Upper lobe of left lung (tissue), 6 donors: ENCODE data around the gene PPP2R2D. TPM values are rescaled to one million over a fixed set of nuclear protein-coding genes. Genes with fewer than 3 reads are reported as not detected.

Source experiments
- ATAC-seq, 2 donors: fragments of 200-7000 bp; cut with Tn5 transposase; one replicate each; pipeline ENCODE4 v1.9.1; 2022; ENCODE audit warnings: mild to moderate bottlenecking in 2 of 2, moderate library complexity in 2 of 2; ENCODE audit not compliant: low FRiP score in 2 of 2
- DNase-seq, 2 donors: peaks; one replicate each; pipeline ENCODE4 v3.0.0-alpha.2; 2019 to 2020
- H3K27ac ChIP-seq, 4 donors: fragments of 200-600 bp; sonication (generic); one replicate each; pipeline ENCODE4 v1.5.1; 2016 to 2019
- H3K27me3 ChIP-seq, 4 donors: fragments of 200-600 bp; sonication (generic); one replicate each; pipeline ENCODE4 v1.5.1; 2017 to 2019
- H3K36me3 ChIP-seq, 4 donors: fragments of 200-600 bp; sonication (generic); one replicate each; pipeline ENCODE4 v1.5.1; 2016 to 2019
- H3K4me1 ChIP-seq, 4 donors: fragments of 200-600 bp; sonication (generic); one replicate each; pipeline ENCODE4 v1.5.1; 2018 to 2019
- H3K4me3 ChIP-seq, 4 donors: fragments of 200-600 bp; sonication (generic); one replicate each; pipeline ENCODE4 v1.5.1; 2017 to 2019; ENCODE audit warnings: mild to moderate bottlenecking in 2 of 4, moderate library complexity in 1 of 4
- H3K9me3 ChIP-seq, 4 donors: fragments of 200-600 bp; sonication (generic); one replicate each; pipeline ENCODE4 v1.5.1; 2018 to 2019
- EP300 ChIP-seq, 4 donors: sonication (generic); formaldehyde crosslinking; IDR thresholded peaks; one replicate each; pipeline ENCODE4 v1.5.1; 2017; ENCODE audit warnings: antibody characterized with exemption in 4 of 4, control low read depth in 2 of 4
- POLR2A ChIP-seq, 4 donors: fragments of 450-650 bp; IDR thresholded peaks; one replicate each; pipeline ENCODE4 v1.5.1; 2016 to 2017; ENCODE audit warnings: antibody characterized with exemption in 4 of 4, mild to moderate bottlenecking in 2 of 4
- POLR2AphosphoS5 ChIP-seq, 2 donors: sonication (generic); formaldehyde crosslinking; IDR thresholded peaks; one replicate each; pipeline ENCODE4 v1.5.1; 2017; ENCODE audit warnings: antibody characterized with exemption in 2 of 2
- WGBS, 2 donors: methylation state at CpG; one replicate each; pipeline ENCODE4 v1.1.5; 2017 to 2018; 5-methylcytosine and 5-hydroxymethylcytosine counted together
- total RNA-seq, 6 donors: library from RNA; depleted of rRNA in 4 of 6; stranded (reverse); fragments of >200 nt in 4 of 6; gene quantifications; one replicate each; pipeline versions ENCODE4 v1.1.0 to v1.2.1, GENCODE V29; 2016 to 2021
- TF ChIP-seq, protein P1 (sequence below), 6 experiments: fragments of 450-650 bp in 4 of 6; fragments of 200-600 bp in 2 of 6; sonication (generic) in 2 of 6; IDR thresholded peaks; one replicate each; pipeline ENCODE4 v1.5.1; 2016 to 2019; ENCODE audit warnings: antibody characterized with exemption in 6 of 6
- donor health status: DM: no; HTN: no; CAD: no; lungs with moderate emphysema.
- donor health status: DM: no; HTN: yes; CAD: no; lungs with severe emphysema.

Gene PPP2R2D
- total RNA-seq, 6 donors from 2014 or later = 20.5 to 60.8 (median 28.7) TPM

DNA sequence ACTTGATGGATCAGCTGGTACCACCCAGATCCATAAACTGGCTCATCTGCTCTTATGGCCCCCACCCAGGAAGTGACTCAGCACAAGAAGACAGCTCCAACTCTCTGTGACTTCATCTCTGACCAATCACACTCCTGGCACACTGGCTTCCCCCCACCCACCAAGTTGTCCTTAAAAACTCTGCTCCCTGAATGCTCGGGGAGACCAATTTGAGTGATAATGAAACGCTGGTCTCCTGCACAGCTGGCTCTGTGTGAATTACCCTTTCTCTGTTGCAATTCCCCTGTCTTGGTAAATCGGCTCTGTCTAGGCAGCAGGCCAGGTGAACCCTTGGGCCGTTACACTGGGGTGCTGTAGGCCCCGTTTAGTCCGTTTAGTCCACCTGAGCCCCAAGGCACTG lies 104.3 kb downstream of the PPP2R2D start:
- H3K27ac ChIP-seq = no peak overlapping the region
- H3K9me3 ChIP-seq = no peaks in the 10 kb centered on the region
- no peaks in the 10 kb centered on the region for H3K36me3 ChIP-seq
- 95 to 98% methylated on average over 5 to 6 of the region's 6 CpGs for WGBS, 2 donors
- no peak for TF ChIP-seq POLR2AphosphoS5 (IDR thresholded peaks at IDR 0.05)
- no peak for TF ChIP-seq POLR2A (IDR thresholded peaks at IDR 0.05)
- no peak for TF ChIP-seq EP300 (IDR thresholded peaks at IDR 0.05)
- TF ChIP-seq, protein P1, sequence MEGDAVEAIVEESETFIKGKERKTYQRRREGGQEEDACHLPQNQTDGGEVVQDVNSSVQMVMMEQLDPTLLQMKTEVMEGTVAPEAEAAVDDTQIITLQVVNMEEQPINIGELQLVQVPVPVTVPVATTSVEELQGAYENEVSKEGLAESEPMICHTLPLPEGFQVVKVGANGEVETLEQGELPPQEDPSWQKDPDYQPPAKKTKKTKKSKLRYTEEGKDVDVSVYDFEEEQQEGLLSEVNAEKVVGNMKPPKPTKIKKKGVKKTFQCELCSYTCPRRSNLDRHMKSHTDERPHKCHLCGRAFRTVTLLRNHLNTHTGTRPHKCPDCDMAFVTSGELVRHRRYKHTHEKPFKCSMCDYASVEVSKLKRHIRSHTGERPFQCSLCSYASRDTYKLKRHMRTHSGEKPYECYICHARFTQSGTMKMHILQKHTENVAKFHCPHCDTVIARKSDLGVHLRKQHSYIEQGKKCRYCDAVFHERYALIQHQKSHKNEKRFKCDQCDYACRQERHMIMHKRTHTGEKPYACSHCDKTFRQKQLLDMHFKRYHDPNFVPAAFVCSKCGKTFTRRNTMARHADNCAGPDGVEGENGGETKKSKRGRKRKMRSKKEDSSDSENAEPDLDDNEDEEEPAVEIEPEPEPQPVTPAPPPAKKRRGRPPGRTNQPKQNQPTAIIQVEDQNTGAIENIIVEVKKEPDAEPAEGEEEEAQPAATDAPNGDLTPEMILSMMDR (IDR thresholded peaks at IDR 0.05) = no peak
- no peaks in the 10 kb centered on the region for H3K27me3 ChIP-seq
- ATAC-seq (no peak), DNase-seq (no peak)
- peaks cover 0 to 4% (median 0%) of the 10 kb centered on the region in 4 donors for H3K4me1 ChIP-seq
- H3K4me3 ChIP-seq = no peak overlapping the region

DNA sequence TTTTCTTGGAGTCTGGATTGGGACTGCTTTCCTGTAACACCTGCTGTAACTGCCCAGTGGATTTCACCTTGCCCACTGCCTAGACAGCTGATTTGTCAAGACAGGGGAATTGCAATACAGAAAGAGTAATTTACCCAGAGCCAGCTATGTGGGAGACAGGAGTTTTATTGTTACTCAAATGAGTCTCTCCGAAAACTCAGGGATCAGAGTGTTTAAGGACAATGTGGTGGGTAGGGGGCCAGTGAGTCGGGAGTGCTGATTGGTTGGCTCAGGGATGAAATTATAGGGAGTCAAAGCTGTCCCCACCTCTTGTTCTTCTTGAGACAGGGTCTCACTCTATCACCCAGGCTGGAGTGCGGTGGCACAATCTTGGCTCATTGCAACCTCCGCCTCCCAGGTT lies 106.2 kb downstream of the PPP2R2D start:
- ATAC-seq = no peak
- TF ChIP-seq EP300 (IDR thresholded peaks at IDR 0.05) (no peak), POLR2A (IDR thresholded peaks at IDR 0.05) (no peak), POLR2AphosphoS5 (IDR thresholded peaks at IDR 0.05) (no peak)
- TF ChIP-seq, protein P1 (IDR thresholded peaks at IDR 0.05) = no peak
- no peaks in the 10 kb centered on the region for H3K36me3 ChIP-seq
- no peaks in the 10 kb centered on the region for H3K4me1 ChIP-seq
- H3K9me3 ChIP-seq = no peaks in the 10 kb centered on the region
- H3K4me3 ChIP-seq = no peak overlapping the region
- DNase-seq = no peak
- H3K27ac ChIP-seq = no peak overlapping the region
- H3K27me3 ChIP-seq = no peaks in the 10 kb centered on the region
- 89 to 96% methylated on average over 4 of the region's 4 CpGs for WGBS, 2 donors

GRCh38 chr10:132007681-132008080 lies 106.9 kb downstream of the PPP2R2D start:
- H3K4me3 ChIP-seq = no peak overlapping the region
- DNase-seq (no peak), ATAC-seq (no peak)
- no peaks in the 10 kb centered on the region for H3K27me3 ChIP-seq
- no peak overlapping the region for H3K27ac ChIP-seq
- TF ChIP-seq, protein P1 (IDR thresholded peaks at IDR 0.05) = no peak
- TF ChIP-seq EP300 (IDR thresholded peaks at IDR 0.05) (no peak), POLR2A (IDR thresholded peaks at IDR 0.05) (no peak), POLR2AphosphoS5 (IDR thresholded peaks at IDR 0.05) (no peak)
- H3K9me3 ChIP-seq = no peaks in the 10 kb centered on the region
- WGBS, 2 donors = 78% methylated on average over 10 of the region's 10 CpGs
- H3K36me3 ChIP-seq = no peaks in the 10 kb centered on the region
- no peaks in the 10 kb centered on the region for H3K4me1 ChIP-seq

Other genes starting within 250 kb of the PPP2R2D start
- 100 to 1,000 TPM in 1 of 6 donors, 10 to 100 TPM in 5; 34.6 to 114 (median 51.9) TPM for gene BNIP3, start 80.9 kb downstream of the PPP2R2D start, total RNA-seq
- gene JAKMIP3, start 164.9 kb downstream of the PPP2R2D start, total RNA-seq = 1 to 10 TPM in 1 of 6 donors, under 1 TPM in 3, not detected in 2; 0.13 to 3.1 (median 0.52) TPM